ENCODE results near the gene HOXD10.

HOXD10 gene

DNA sequence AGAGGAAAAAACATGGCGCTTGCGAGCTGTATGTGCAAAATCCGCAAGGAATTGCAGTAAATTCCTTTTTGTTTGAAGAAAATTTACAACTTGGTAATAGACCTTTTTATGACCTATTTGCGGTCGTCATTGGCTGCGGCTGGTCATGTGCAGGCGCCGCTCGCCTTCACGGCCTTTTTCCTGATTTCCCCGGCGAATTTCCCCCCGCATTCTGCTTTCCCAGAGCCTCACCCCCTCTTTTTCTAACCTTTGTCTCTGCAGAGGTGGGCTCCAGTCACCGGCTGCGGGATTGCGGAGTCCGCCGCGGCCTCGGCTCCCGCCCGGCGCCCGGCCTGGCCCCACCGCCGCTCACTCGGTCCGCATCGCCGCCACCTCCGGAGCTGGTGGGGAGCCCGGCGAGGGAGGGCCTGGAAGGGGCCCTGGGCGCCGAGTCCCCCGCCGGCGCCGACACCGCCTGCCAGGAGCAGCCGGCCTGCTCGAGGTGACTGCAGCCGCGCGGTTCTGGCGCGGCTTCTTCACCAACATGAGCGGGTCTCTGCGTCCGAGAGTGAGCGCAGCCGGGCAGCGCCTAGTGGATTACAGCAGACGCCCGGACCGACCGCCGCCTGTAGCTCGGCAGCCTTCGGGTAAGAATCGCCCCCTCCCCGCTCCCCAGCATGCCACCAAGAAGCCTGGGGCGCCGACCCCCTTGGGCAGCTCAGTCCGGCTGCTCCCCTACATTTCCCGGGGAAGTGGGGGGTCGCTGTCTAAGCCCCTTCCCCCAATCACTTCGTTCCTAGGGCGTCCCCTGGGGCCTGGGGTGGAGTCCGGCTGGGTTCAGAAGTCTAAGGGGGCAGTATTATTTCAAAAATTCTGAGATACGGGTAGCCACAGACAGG, 20.0 kb downstream of the HOXD10 start:
- DNase-seq (ENCODE audit: low read depth in 2 of 2): no peak

DNA sequence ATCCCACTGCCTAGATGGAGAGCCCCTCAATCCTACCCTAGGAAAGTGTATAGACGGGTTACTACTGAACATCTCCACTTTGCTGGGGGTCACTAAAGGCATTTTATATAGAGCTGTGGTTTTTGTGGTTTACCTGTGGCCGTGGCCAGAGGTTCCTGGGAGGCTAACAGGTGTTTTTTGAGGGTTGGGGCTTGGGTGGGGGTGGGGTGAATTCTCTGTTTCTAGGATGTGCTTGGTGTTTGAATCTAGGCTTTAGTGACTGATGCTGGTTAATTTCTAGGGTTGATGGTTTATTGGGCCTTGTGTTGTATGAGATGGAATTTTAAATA, 20.6 kb downstream of the HOXD10 start:
- DNase-seq (ENCODE audit: low read depth in 2 of 2): no peak

- DNase-seq (ENCODE audit: low read depth in 2 of 2): no peak
Measured at GRCh38 chr2:176137906-176138305, 21.3 kb downstream of the HOXD10 start.

- DNase-seq (ENCODE audit: low read depth in 2 of 2): no peak
Measured at GRCh38 chr2:176138526-176138922, 21.9 kb downstream of the HOXD10 start.

- DNase-seq (ENCODE audit: low read depth in 2 of 2): no peak
Measured at GRCh38 chr2:176138923-176139660, 22.5 kb downstream of the HOXD10 start.

GRCh38 chr2:176139661-176140512, 23.3 kb downstream of the HOXD10 start:
- DNase-seq (ENCODE audit: low read depth in 2 of 2): no peak

GRCh38 chr2:176140513-176141317, 24.1 kb downstream of the HOXD10 start:
- peak; percentile 40 to 49 for DNase-seq (ENCODE audit: low read depth in 2 of 2)

DNA sequence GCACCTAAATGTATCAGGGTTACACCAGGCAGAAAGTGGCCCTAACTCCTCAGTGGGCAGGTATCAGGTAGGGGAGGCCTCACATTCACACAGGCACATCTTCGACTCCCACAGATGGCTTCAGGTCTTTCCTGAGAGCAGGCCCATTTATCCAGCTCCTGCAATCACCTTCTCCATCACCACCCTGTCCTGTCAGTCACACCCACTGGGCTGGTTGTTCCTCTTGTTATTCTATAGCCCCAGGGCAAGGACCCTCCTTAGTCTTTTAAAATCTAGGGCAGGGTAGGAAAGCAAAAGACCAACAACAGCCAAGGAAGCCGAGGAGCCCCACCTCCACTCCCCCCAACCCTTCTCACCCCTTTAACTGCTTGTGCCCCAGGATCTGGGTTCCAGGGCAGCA, 25.7 kb downstream of the HOXD10 start:
- DNase-seq (ENCODE audit: low read depth in 2 of 2): no peak

- DNase-seq (ENCODE audit: low read depth in 2 of 2): no peak
Measured at GRCh38 chr2:176145085-176145969, 28.7 kb downstream of the HOXD10 start.

GRCh38 chr2:176146101-176146500, 29.5 kb downstream of the HOXD10 start:
- no peak for DNase-seq (ENCODE audit: low read depth in 2 of 2)

DNA sequence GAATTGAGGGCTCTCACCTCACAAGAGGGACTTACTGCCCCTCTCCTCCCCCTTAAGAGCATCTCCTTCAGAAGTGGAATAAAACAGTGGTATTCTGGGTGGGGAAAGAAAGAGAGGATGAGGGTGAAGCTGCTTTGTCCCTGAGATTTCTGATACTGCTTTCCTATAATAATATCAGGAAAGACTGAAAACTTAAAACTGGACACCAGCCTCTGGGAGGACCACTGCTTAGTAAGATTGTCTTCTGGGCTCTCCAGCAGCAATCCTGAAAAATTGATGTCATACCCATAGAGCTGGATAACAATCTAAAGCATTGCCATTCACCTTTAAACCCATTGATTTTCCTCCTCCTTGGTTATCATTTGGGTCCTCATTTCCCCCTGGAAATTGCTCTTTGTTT, 30.1 kb downstream of the HOXD10 start:
- DNase-seq (ENCODE audit: low read depth in 2 of 2): no peak

DNA sequence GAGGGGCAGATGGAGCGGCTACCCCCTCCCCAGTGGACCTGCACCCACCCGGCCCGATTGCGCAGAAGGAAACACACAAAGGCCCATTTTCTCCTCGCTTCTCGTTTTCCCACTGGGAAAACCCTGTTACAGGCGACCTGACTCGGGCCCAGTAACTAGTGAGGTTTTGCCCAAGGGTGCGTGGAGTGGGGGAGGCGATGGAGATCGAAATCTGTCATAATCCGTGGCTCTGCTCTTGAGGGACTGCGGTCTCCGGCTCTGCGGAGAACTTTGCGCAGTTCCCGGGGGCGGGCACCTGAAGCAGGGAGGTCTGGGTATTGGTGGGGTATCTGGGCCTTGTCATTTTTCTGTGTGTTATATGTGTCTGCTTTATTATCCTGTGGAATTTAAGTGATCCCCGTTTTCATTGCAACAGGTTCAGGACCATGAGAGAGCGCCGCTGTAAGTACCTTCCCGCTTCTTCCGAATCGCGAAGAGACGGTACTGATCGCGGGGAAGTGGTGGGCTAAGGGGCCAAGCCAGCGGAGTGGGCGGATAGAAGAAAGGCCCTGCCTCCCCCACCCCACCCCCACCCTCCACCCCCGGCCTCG, 30.7 kb downstream of the HOXD10 start:
- DNase-seq (ENCODE audit: low read depth in 2 of 2): no peak

DNA sequence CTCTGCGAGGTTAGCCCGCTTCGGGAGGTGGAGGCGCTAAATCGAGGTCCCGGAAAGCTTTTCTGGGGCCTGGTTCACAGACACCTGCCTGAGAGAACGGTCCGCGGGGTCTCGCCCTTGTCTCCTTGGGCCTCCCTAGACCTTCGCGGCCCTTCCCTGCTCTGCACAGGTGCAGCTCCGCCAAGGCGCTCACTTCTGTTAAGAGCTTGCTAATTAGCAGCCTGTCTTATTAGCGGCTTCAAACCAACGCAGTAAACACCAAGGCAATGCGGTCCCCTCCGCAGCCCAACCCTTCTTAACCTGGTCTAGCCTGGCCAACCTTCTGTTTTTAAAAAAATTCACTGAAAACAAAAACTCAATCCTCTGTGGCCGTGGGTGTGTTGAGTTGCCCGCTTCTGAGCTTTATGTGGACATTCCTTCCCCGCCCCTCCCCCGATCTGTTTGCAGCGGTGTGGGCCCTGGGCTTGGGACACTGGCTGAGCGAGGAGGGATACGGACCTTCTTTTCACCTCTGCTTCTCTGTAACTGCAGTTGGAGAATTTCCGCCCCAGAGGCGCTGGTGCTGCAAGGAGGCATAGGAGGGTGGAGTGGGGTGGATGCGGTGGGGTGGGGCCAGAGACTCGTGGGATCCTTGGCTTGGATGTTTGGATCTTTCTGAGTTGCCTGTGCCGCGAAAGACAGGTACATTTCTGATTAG, 31.4 kb downstream of the HOXD10 start:
- DNase-seq (ENCODE audit: low read depth in 2 of 2): no peak

- no peak for DNase-seq (ENCODE audit: low read depth in 2 of 2)
Measured at GRCh38 chr2:176148751-176149421, 32.3 kb downstream of the HOXD10 start.

GRCh38 chr2:176149481-176149938, 32.9 kb downstream of the HOXD10 start:
- DNase-seq (ENCODE audit: low read depth in 2 of 2): no peak

GRCh38 chr2:176149939-176150583, 33.5 kb downstream of the HOXD10 start:
- no peak for DNase-seq (ENCODE audit: low read depth in 2 of 2)

- DNase-seq (ENCODE audit: low read depth in 2 of 2): no peak
Measured at GRCh38 chr2:176150584-176151441, 34.2 kb downstream of the HOXD10 start.

Measured in activated CD4-positive, alpha-beta T cell treated with anti-CD3 and anti-CD28 coated beads for 24 hours (primary cell).